CD4-positive, alpha-beta T cell treated with Interleukin-4 for 1 hour (primary cell): ENCODE data around the gene PLAAT3.
"Not testable (repeated sequence)": the region's sequence is repeated elsewhere in the genome, so short reads cannot be mapped to it uniquely, and the experiment has no call there.

Source experiments
- DNase-seq, 2 donors: peaks; one replicate each; pipeline ENCODE4 v3.0.0-alpha.2; 2020 to 2022

PLAAT3 gene

GRCh38 chr11:63614136-63614671 is at the start of gene PLAAT3:
PLAAT3 (minus strand) TSS chr11:63614433; CDS start chr11:63614014, 419 bp downstream.
- peak in 1 of 2 donors; percentile 36 for DNase-seq

- no peak for DNase-seq
These were observed 49.6 kb upstream of the PLAAT3 start for GRCh38 chr11:63663809-63664208.

DNA sequence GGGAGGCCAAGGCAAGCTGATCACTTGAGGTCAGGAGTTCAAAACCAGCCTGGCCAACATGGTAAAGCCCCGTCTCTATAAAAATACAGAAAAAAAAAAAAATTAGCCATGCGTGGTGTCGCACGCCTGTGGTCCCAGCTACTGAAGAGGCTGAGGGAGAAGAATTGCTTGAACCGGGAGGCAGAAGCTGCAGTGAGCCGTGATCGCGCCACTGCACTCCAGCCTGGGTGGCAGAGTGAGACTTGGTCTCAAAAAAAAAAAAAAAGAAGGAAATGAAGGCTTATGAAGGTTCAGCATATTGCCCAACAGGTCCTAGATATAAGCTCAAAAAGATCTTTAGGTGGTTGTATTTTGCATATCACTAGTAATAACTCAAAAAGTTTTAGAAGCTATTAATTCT is 46.7 kb upstream of the PLAAT3 start:
- no peak for DNase-seq

- peak in 1 of 2 donors; percentile 5 for DNase-seq
These were observed 38.4 kb upstream of the PLAAT3 start for GRCh38 chr11:63652671-63653070.

GRCh38 chr11:63643205-63643604 is 29.0 kb upstream of the PLAAT3 start:
- DNase-seq, result no peak

DNA sequence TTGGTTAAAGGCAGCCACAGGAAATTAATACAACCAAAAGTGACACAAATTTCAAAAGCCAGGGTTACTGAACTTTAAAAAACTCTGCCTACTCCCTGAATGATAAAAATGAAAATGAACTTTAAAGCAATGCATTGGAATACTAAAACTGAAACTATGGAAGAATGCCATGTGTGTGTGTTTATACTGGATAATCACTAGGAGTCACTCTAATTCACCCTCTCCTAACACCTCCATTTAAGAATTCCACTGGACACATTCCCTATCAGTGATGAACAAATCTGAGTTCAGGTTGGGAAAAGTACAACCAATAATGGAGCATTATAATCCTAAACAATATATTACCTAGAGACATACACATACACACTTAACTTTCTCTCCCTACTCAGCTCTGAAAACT is 27.5 kb upstream of the PLAAT3 start:
- no peak for DNase-seq

GRCh38 chr11:63639199-63639832 is 25.1 kb upstream of the PLAAT3 start:
- DNase-seq, result peak in 1 of 2 donors; percentile 45

- not testable (repeated sequence) for DNase-seq
These were observed 24.2 kb upstream of the PLAAT3 start for GRCh38 chr11:63638436-63638835.

DNA sequence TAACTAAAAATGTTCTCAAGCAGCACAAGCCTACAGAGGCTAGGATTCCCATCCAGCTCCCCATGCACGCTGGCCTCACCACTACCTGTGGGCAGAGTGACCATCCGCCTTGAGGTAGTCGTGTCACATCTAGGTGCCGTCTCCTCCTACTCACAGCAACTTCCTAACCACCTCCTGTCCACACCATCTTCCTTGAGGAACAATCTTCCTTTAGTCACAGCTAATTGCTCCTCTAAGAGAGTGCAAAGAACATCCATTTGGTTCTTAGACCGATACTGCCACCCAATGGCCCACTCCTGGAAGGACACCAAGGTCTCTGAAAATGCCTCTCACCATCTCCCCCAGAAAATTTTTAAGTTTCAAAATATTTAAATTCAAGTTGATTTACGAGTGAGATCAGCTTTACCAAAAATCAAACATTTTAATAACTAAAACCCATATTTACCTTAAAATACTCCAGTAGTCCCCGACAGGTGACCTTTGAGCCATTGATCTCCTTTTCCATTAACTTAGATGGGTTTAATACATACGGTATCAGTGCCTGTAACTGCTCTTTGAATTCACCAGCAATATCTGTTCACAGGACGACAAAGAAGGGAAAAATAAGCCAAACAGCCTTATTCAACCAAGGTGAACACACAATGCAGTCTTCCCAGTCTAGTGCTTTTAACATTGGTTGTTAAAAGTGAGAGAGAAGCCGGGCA is 21.7 kb upstream of the PLAAT3 start:
- peak; percentile 77 to 78 for DNase-seq

DNA sequence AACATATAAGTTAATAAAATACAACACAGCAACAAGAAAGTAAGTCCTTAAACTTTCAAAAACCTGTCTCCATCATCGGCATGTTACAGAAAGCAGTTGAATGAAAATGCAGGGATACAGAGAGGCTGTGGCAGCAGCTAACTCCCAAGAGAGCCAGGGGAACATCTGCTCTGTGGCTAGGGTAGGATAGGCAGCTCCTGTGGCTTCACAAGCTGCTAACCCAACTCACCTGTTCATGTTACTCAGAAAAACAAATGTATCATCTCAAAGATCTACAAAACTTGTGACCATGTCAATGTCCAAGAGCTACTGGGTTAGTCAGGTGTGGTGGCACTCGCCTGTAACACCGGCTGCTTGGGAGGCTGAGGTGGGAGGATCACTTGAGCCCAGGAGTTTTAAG is 15.2 kb upstream of the PLAAT3 start:
- DNase-seq, result no peak

DNA sequence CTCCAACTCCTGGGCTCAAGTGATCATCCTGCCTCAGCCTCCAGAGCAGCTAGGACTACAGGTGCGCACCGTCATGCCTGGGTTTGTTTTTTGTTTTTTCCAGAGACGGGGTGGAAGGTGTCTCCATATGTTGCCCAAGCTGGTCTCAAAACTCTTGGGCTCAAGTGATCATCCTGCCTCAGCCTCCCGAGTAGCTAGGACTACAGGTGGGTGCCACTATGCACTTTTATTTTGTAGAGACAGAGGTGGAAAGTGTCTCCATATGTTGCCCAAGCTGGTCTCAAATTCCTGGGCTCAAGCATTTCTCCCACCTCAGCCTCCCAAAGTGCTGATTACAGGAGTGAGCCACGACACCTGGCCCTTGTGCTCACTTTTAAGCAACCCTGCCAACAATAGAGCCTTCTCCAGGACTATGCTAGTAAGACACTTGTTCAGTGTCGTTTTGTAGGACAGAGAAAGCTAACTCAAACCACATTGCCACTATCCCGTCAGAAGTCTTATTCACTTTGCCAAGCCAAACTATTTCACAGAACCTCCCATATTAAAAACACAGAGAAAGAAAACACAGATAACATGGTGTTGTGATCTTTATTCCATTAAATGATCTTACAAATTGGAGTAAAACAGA is 9.4 kb upstream of the PLAAT3 start:
- DNase-seq, result no peak

- DNase-seq, result no peak
These were observed 8.1 kb upstream of the PLAAT3 start for GRCh38 chr11:63622323-63622722.

DNA sequence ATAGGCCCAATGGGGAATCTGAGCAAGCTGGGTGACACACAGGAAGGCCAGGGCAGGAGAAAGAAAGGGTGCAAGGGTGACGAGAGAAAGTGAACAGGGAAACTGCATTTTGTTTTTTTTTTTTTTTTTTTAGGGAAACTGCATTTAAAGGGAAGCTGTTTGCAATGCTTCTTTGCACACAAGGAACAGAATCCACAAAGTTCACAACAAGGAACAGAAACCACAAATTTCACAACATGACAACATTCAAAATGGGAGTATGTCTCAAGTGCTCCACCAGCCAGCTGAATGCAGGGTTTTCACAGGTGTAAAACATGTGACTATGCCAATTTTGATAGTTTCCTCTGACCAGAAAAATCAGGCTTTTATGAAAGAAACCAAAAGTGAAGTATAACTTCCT is 6.8 kb upstream of the PLAAT3 start:
- peak in 1 of 2 donors; percentile 24 for DNase-seq

GRCh38 chr11:63619967-63620366 is 5.7 kb upstream of the PLAAT3 start:
- DNase-seq, result no peak

GRCh38 chr11:63617686-63618085 is 3.5 kb upstream of the PLAAT3 start:
- DNase-seq, result not testable (repeated sequence)

GRCh38 chr11:63616953-63617352 is 2.7 kb upstream of the PLAAT3 start:
- no peak for DNase-seq

DNA sequence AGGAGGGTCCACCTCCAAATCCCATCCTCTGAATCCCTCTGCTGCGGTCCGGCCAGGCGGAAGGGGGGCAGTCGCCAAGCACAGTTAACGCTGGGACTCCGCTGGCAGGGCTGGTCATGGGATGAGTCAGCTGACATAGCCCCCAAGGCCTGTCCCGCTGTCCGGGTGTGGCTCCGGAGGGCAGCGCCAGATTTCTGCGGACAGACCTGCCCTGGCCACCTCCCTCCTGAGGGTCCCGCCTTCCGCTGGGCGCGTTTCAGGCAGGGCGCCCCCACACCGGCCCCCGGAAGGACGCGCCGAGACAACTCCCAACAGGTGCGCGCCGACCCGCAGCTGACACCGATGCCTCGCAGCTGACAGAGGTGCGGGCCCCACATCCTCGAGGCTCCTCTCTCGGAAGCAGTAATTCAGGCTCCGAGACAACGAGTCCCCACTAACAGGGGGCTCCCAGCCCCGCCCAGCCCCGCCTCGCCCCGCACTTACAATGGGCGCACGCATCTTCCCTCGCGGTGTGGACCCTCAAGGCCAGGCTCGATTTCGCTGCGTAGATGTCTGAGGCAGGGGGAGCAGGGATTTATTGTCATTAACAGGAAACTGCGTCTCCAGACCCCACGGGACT is 607 bp downstream of the PLAAT3 start:
- DNase-seq, result peak; percentile 41 to 45

GRCh38 chr11:63612181-63612580 is 2.1 kb downstream of the PLAAT3 start:
- DNase-seq, result no peak

DNA sequence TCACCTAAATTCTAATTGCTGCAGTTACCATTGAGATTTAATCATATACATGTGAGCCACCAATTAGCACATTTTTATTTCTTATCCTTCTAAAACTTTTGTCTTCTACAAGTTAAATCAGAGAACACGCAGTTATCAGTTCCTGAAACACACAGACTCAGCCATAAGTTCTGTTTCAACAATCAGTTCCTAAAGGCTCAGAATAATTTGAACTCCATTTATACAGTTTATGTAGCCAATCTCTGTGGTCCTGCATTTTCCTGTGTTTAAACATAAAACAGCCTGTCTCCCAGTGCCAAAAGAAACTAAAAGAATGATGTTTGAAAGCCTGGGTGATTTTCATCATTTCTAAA is 2.9 kb downstream of the PLAAT3 start:
- DNase-seq, result no peak

- no peak for DNase-seq
These were observed 3.4 kb downstream of the PLAAT3 start for GRCh38 chr11:63610604-63611394.

DNA sequence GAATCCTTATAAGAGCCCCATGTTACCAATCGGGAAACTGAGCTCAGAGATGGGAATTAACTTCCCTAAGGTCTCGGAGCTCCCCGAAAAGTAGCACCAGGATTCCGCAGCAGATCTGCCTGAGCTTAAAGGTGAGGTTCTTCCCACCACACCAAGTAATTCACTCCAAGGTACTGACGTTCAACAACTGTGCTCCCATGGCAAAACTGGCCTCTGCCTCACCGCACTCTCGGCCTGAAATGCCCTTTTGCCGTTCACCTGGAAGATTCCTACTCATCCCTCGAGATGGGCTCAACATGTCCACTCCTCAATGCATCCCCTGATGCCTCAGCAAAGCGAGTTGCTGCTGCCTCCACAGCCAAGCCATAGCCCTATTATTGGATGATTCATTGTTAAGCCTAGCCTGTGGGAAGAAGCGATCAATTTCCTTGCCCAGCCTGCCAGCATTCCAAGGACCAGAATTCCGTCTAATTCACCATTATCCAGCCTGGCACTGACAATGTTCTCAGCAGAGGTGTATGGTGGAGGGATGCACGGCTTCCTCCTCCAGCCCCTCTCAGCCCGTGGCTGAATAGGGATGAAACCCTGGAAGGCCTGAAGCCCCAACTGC is 4.2 kb downstream of the PLAAT3 start:
- no peak for DNase-seq

GRCh38 chr11:63609536-63609935 is 4.7 kb downstream of the PLAAT3 start:
- DNase-seq, result no peak
